Smooth muscle cell (in vitro differentiated cells): Measurements from ENCODE around the gene PPP3R1. TPM values are rescaled to one million over a fixed set of nuclear protein-coding genes. Genes with fewer than 3 reads are reported as not detected.

ENCODE experiments used
- DNase-seq: peaks from one replicate; lab custom pipeline; 2025; ENCODE audit not compliant: unreplicated experiment; lab: John Stamatoyannopoulos, UW
- H2AFZ ChIP-seq: fragments of 200-600 bp; sonication (generic); 2 replicates; pipeline ENCODE4 v1.6.0; 2016; ENCODE audit warnings: antibody characterized with exemption, low read depth, mild to moderate bottlenecking
- H3F3A ChIP-seq: fragments of 200-600 bp; sonication (generic); 2 replicates; pipeline ENCODE4 v1.6.0; 2017; ENCODE audit warnings: antibody characterized with exemption, low read depth
- H3K27ac ChIP-seq: fragments of 200-600 bp; sonication (generic); 2 replicates; pipeline ENCODE4 v1.5.1; 2016; ENCODE audit warnings: low read depth, mild to moderate bottlenecking
- H3K27me3 ChIP-seq: fragments of 200-600 bp; sonication (generic); 2 replicates; pipeline ENCODE4 v1.6.1; 2016; ENCODE audit warnings: low read depth, mild to moderate bottlenecking
- H3K36me3 ChIP-seq: fragments of 200-600 bp; sonication (generic); 2 replicates; pipeline ENCODE4 v1.5.1; 2016; ENCODE audit warnings: low read depth
- H3K4me1 ChIP-seq: fragments of 200-600 bp; sonication (generic); 2 replicates; pipeline ENCODE4 v1.5.1; 2016; ENCODE audit warnings: low read depth
- H3K4me2 ChIP-seq: fragments of 200-600 bp; sonication (generic); 2 replicates; pipeline ENCODE4 v1.6.0; 2016; ENCODE audit warnings: mild to moderate bottlenecking
- H3K4me3 ChIP-seq: fragments of 200-600 bp; sonication (generic); 2 replicates; pipeline ENCODE4 v1.5.1; 2016; ENCODE audit warnings: mild to moderate bottlenecking
- H3K79me2 ChIP-seq: fragments of 200-600 bp; sonication (generic); 2 replicates; pipeline ENCODE4 v1.6.0; 2016; ENCODE audit warnings: low read depth, mild to moderate bottlenecking
- H3K9ac ChIP-seq: fragments of 200-600 bp; sonication (generic); 2 replicates; pipeline ENCODE4 v1.6.0; 2016; ENCODE audit warnings: low read depth
- H3K9me3 ChIP-seq: fragments of 200-600 bp; sonication (generic); replicated peaks from 2 replicates; pipeline ENCODE4 v1.5.1; 2016; ENCODE audit warnings: low read depth
- H4K20me1 ChIP-seq: fragments of 200-600 bp; sonication (generic); 2 replicates; pipeline ENCODE4 v1.6.0; 2016; ENCODE audit warnings: low read depth
- WGBS: methylation state at CpG from one replicate; pipeline ENCODE4 v1.1.7; 2016; ENCODE audit warnings: low lambda C conversion rate; 5-methylcytosine and 5-hydroxymethylcytosine counted together
- polyA plus RNA-seq: library from polyadenylated mRNA; unstranded; fragments of >200 nt; fragmentation: Nextera tagmentation; extraction: Ambion mirVana; gene quantifications from 2 replicates; pipeline ENCODE4 v1.2.1, GENCODE V29; 2016
- total RNA-seq: library from RNA; depleted of rRNA; stranded (reverse); fragments of >200 nt; gene quantifications from 2 replicates; pipeline ENCODE4 v1.2.3, GENCODE V29; 2014
- TF ChIP-seq, protein P1 (sequence below): fragments of 200-600 bp; sonication (generic); IDR thresholded peaks from 2 replicates; pipeline ENCODE4 v1.5.1; 2017; ENCODE audit warnings: borderline replicate concordance, mild to moderate bottlenecking, antibody characterized with exemption; ENCODE audit not compliant: insufficient read depth, poor library complexity, severe bottlenecking

PPP3R1 gene
- total and polyA plus RNA-seq, 2 experiments from 2014 or later = 4.7 to 33.5 TPM

DNA sequence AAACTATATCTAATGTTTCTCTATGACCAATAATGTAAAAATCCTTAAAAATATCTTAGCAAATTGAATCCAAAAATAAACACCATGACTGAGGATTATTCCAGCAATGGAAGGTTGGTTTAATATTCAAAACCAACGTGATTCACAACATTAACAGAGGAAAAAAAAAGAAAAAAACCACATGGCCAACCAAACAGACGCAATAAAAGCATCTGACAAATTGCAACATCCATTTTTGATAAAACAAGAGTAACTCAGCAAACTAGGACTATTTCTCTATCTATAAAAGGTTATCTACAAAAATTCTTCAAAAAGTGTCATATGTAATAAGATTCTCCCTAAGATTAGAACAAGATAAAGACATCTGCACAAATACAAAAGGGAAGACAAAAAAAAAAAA is 28.9 kb downstream of the PPP3R1 start:
- WGBS = 62% methylated on average over 2 of the region's 2 CpGs
- H3K79me2 ChIP-seq = peaks cover 100% of the 10 kb centered on the region
- H3F3A ChIP-seq = no peaks in the 10 kb centered on the region
- H2AFZ ChIP-seq = no peak overlapping the region
- peaks cover 9% of the 10 kb centered on the region for H3K4me1 ChIP-seq
- H3K4me3 ChIP-seq = no peak overlapping the region
- H3K4me2 ChIP-seq = no peak overlapping the region
- TF ChIP-seq, protein P1, sequence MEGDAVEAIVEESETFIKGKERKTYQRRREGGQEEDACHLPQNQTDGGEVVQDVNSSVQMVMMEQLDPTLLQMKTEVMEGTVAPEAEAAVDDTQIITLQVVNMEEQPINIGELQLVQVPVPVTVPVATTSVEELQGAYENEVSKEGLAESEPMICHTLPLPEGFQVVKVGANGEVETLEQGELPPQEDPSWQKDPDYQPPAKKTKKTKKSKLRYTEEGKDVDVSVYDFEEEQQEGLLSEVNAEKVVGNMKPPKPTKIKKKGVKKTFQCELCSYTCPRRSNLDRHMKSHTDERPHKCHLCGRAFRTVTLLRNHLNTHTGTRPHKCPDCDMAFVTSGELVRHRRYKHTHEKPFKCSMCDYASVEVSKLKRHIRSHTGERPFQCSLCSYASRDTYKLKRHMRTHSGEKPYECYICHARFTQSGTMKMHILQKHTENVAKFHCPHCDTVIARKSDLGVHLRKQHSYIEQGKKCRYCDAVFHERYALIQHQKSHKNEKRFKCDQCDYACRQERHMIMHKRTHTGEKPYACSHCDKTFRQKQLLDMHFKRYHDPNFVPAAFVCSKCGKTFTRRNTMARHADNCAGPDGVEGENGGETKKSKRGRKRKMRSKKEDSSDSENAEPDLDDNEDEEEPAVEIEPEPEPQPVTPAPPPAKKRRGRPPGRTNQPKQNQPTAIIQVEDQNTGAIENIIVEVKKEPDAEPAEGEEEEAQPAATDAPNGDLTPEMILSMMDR = no peak
- no peaks in the 10 kb centered on the region for H3K27me3 ChIP-seq
- no peaks in the 10 kb centered on the region for H3K9me3 ChIP-seq
- DNase-seq = no peak
- H3K36me3 ChIP-seq = no peaks in the 10 kb centered on the region
- H3K27ac ChIP-seq = no peak overlapping the region
- H3K9ac ChIP-seq = no peak overlapping the region
- peaks cover 100% of the 10 kb centered on the region for H4K20me1 ChIP-seq

GRCh38 chr2:68222287-68222686 is 30.0 kb downstream of the PPP3R1 start:
- Histone ChIP-seq H4K20me1 (peaks cover 100% of the 10 kb centered on the region), H3K4me3 (no peak overlapping the region), H2AFZ (no peak overlapping the region), H3K4me2 (no peak overlapping the region), H3K4me1 (peaks cover 9% of the 10 kb centered on the region), H3K27me3 (no peaks in the 10 kb centered on the region), H3K27ac (no peak overlapping the region), H3K9me3 (no peaks in the 10 kb centered on the region), H3F3A (no peaks in the 10 kb centered on the region), H3K9ac (no peak overlapping the region), H3K79me2 (peaks cover 100% of the 10 kb centered on the region), H3K36me3 (no peaks in the 10 kb centered on the region)
- TF ChIP-seq, protein P1 = no peak
- 100% methylated on average over 1 of the region's 1 CpG for WGBS
- no peak for DNase-seq

DNA sequence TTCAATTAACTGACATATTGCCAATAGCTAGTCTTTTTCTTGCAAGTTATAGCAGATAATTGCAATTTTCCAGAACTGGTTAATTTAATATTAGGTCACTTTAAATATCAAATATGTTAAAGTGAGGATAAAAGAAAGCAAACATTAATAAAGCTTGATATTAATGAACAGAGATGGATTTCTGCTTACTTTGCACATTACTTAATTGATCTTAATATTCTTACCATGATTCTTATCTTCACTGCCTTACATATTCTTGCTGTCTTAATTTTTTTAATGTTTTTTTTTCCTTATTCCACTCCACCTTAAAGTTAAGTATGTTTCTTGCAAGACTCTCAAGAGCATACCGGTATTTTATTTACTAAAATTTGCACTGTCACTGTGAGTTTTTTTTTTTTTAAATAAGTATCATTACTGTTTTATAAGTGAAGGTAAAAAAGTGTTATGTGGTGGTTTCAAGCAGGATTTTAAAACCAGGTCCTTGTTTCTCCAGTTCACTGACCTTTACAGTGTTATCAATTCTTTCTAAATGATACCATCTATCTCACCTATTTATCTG is 33.9 kb downstream of the PPP3R1 start:
- WGBS = 92% methylated on average over 1 of the region's 1 CpG
- H3K79me2 ChIP-seq = peaks cover 100% of the 10 kb centered on the region
- H2AFZ ChIP-seq = no peak overlapping the region
- H3K4me3 ChIP-seq = no peak overlapping the region
- no peak overlapping the region for H3K9ac ChIP-seq
- no peaks in the 10 kb centered on the region for H3K27me3 ChIP-seq
- no peak overlapping the region for H3K4me2 ChIP-seq
- H3K27ac ChIP-seq = no peak overlapping the region
- H4K20me1 ChIP-seq = peaks cover 100% of the 10 kb centered on the region
- TF ChIP-seq, protein P1 = no peak
- no peaks in the 10 kb centered on the region for H3F3A ChIP-seq
- peaks cover 2% of the 10 kb centered on the region for H3K4me1 ChIP-seq
- no peak for DNase-seq
- H3K9me3 ChIP-seq = no peaks in the 10 kb centered on the region
- no peaks in the 10 kb centered on the region for H3K36me3 ChIP-seq

DNA sequence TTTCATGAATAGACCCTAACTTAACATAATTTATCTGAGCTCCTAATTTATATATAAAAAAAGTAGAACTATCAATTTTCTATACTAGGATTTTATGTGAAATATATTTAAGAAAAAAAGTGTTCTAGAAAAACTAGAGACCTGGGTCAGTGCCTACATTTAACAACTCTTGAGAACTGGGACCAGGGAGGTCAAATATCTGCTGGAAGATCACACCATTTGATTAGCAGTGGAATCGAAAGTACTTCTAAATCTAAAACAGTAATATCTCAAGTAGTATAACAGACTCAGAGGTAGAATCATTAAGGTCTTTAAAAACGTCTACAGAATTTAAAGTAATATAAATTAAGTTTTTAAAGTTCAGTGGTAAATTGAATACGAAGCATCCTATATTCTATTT is 34.6 kb downstream of the PPP3R1 start:
- Histone ChIP-seq H3K27ac (peak overlapping the region; percentile 25), H3K4me3 (no peak overlapping the region), H3K27me3 (no peaks in the 10 kb centered on the region), H3K4me1 (no peaks in the 10 kb centered on the region), H4K20me1 (peaks cover 100% of the 10 kb centered on the region), H2AFZ (no peak overlapping the region), H3K9ac (no peak overlapping the region), H3K36me3 (no peaks in the 10 kb centered on the region), H3F3A (no peaks in the 10 kb centered on the region), H3K9me3 (no peaks in the 10 kb centered on the region), H3K4me2 (no peak overlapping the region), H3K79me2 (peaks cover 100% of the 10 kb centered on the region)
- WGBS = 80% methylated on average over 3 of the region's 3 CpGs
- no peak for DNase-seq
- TF ChIP-seq, protein P1 = no peak
